AG20443 (cell line): ENCODE results near the gene NLRP8.
"Not testable (repeated sequence)": the region's sequence is repeated elsewhere in the genome, so short reads cannot be mapped to it uniquely, and the experiment has no call there.

Source experiments
- DNase-seq: peaks from one replicate; pipeline ENCODE4 v3.0.0; 2012; ENCODE audit warnings: low spot score, mixed read lengths

The NLRP8 gene

GRCh38 chr19:55973982-55974381, 26.4 kb downstream of the NLRP8 start:
- DNase-seq = no peak

DNA sequence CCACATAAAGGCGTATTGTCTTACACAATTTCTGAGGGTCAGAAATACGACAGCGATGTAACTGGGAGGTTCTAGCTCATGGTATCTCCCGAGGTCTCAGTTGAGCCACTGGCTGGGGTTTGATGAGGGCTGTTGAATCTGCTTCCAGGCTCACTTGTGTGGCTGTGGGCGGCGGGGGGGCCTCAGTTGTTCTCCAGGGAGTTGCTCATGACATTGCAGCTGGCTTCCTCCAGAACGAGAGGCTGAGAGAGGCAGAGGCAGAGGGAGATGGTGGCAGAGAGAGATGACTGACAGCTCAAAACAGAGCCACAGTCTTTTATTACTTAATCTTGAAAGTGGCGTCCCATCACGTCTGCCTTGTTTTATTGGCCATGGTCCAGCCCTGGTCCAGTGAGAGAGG, 32.8 kb downstream of the NLRP8 start:
- no peak for DNase-seq

DNA sequence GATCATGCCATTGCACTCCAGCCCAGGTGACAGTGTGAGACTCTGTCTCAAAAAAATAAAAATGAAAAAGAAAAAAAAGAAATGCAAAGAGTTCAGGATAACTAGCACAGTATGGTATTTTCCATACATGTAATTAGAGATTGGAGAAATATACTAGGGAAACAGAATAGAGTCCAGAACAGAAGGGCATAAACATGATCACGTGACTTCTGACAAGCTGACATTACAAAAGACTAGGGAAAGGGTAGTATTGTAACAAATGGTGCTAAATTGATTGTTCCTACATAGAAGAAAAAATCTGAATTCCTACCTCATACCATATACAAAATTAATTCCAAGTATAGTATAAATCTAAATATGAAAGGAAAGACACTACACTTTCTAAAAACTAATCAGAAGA, 37.6 kb downstream of the NLRP8 start:
- no peak for DNase-seq

GRCh38 chr19:55986487-55986886, 38.9 kb downstream of the NLRP8 start, which contains the start of gene NLRP5:
NLRP5 (plus strand) TSS chr19:55986775.
- no peak for DNase-seq

- DNase-seq = no peak
Measured at GRCh38 chr19:55990831-55991230, 43.2 kb downstream of the NLRP8 start.

DNA sequence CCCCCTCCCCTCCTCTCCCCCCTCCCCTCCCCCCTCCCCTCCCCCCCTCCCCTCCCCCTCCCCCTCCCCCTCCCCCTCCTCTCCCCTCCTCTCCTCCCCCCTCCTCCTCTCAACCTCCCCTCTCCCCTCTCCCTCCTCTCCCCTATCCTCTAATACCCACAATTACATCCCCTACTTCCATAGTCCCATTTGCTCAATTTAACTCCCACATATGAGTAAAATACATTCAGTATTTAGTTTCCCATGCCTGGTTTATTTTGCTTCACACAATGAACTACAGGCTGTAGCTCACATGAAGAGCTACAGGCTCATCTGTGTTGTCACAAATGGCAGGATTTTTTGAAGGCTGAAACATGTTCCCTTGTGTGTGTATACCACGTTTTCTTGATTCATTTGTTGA, 45.9 kb downstream of the NLRP8 start:
- DNase-seq = no peak

DNA sequence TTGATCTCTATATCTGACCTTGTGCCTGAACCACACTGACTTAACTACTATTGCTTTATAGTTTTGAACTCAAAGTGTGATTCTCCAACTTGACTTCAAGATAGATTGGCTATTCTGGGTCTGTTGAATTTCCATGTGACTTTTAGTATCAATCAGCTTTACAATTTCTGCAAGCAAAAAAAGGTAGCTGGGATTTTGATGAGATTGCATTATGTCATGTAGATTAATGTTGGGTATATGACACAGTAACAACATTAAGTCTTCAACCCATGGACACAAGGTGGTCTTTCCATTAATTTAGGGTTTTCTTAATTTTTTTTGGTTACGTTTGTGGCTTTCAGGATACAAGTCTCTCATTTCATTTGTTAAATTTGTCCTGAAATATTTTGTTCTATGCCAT, 67.1 kb downstream of the NLRP8 start:
- DNase-seq = no peak

DNA sequence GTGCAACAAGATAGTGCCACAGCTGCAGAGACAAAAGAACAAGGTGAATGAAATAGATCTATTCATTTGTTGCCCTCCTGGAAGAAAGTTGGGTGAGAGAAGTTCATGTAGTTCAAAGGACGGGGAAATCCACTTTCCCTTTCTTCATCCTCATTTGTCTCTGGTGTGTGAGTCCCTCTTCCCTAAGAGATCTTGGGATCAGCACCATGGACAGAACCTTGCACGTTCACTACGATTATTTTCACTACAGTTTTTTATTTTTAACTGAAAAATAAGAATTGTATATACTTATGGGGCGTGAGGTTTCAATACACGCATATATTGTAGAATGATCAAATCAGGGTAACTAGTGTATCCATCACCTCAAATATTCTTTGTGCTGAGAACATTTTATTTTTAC, 68.1 kb downstream of the NLRP8 start:
- no peak for DNase-seq

GRCh38 chr19:56019325-56019724, 71.7 kb downstream of the NLRP8 start:
- not testable (repeated sequence) for DNase-seq

GRCh38 chr19:56020355-56020975, 72.8 kb downstream of the NLRP8 start:
- not testable (repeated sequence) for DNase-seq

GRCh38 chr19:56026769-56027168, 79.1 kb downstream of the NLRP8 start:
- DNase-seq = no peak
